Neural cell (in vitro differentiated cells): ENCODE data around the gene SNX14. TPM values are rescaled to one million over a fixed set of nuclear protein-coding genes. Genes with fewer than 3 reads are reported as not detected.

Source experiments
- H2AFZ ChIP-seq: fragments of 200-600, 300-800 bp; sonication (generic), shearing (Covaris generic); 2 replicates; pipeline ENCODE4 v1.6.0; 2014; ENCODE audit warnings: low read depth, mild to moderate bottlenecking, antibody characterized with exemption, low read length, moderate library complexity
- H3F3A ChIP-seq: fragments of 200-600 bp; shearing (Covaris generic); 2 replicates; pipeline ENCODE4 v1.6.1; 2016; ENCODE audit warnings: mild to moderate bottlenecking, moderate library complexity, mixed read lengths, antibody characterized with exemption, low read length; ENCODE audit not compliant: insufficient read depth, poor library complexity, severe bottlenecking
- H3K27ac ChIP-seq: fragments of 200-600, 300-800 bp; sonication (generic), shearing (Covaris generic); 2 replicates; pipeline ENCODE4 v1.5.1; 2014; ENCODE audit warnings: mild to moderate bottlenecking, low read length, moderate library complexity
- H3K27me3 ChIP-seq: fragments of 300-800, 200-600 bp; sonication (generic), shearing (Covaris generic); 2 replicates; pipeline ENCODE4 v1.6.0; 2014; ENCODE audit warnings: mild to moderate bottlenecking, low read depth, low read length, moderate library complexity; ENCODE audit not compliant: insufficient read depth
- H3K36me3 ChIP-seq: fragments of 300-800, 200-600 bp; sonication (generic), shearing (Covaris generic); 2 replicates; pipeline ENCODE4 v1.5.1; 2014; ENCODE audit warnings: mild to moderate bottlenecking, antibody characterized with exemption, low read length, moderate library complexity; ENCODE audit not compliant: insufficient read depth
- H3K4me2 ChIP-seq: fragments of 300-800, 200-600 bp; sonication (generic), shearing (Covaris generic); 2 replicates; pipeline ENCODE4 v1.6.0; 2014; ENCODE audit warnings: mild to moderate bottlenecking, low read length
- H3K4me3 ChIP-seq: fragments of 300-800, 200-600 bp; sonication (generic), shearing (Covaris generic); 2 replicates; pipeline ENCODE4 v1.5.1; 2014; ENCODE audit warnings: mild to moderate bottlenecking, low read length, moderate library complexity
- H3K79me2 ChIP-seq: fragments of 200-600 bp; shearing (Covaris generic); replicated peaks from 2 replicates; pipeline ENCODE4 v1.6.0; 2014; ENCODE audit warnings: mild to moderate bottlenecking, low read length, moderate library complexity; ENCODE audit not compliant: insufficient read depth
- H3K9ac ChIP-seq: fragments of 300-800, 200-600 bp; sonication (generic), shearing (Covaris generic); 2 replicates; pipeline ENCODE4 v1.6.1; 2016; ENCODE audit warnings: mild to moderate bottlenecking, low read length, mixed read lengths
- H3K9me2 ChIP-seq: fragments of 200-600 bp; shearing (Covaris generic); 2 replicates; pipeline ENCODE4 v1.6.1; 2016; ENCODE audit warnings: mild to moderate bottlenecking, low read length, mixed read lengths; ENCODE audit not compliant: insufficient read depth
- H3K9me3 ChIP-seq: fragments of 200-600, 300-800 bp; sonication (generic), shearing (Covaris generic); 2 replicates; pipeline ENCODE4 v1.6.1; 2016; ENCODE audit warnings: mild to moderate bottlenecking, mixed run types, low read length, moderate library complexity, mixed read lengths
- H4K20me1 ChIP-seq: fragments of 200-600 bp; shearing (Covaris generic); 2 replicates; pipeline ENCODE4 v1.6.1; 2016; ENCODE audit warnings: mild to moderate bottlenecking, mixed run types; ENCODE audit not compliant: insufficient read depth
- CTCF ChIP-seq: fragments of 450-650 bp; IDR thresholded peaks from 2 replicates; pipeline ENCODE4 v1.5.1; 2014; ENCODE audit warnings: antibody characterized with exemption, mild to moderate bottlenecking, moderate library complexity; ENCODE audit not compliant: poor library complexity, severe bottlenecking
- EP300 ChIP-seq: fragments of 450-650 bp; conservative IDR thresholded peaks from 2 replicates; pipeline ENCODE4 v1.6.1; 2014; ENCODE audit warnings: antibody characterized with exemption, mild to moderate bottlenecking, moderate library complexity; ENCODE audit not compliant: poor library complexity, severe bottlenecking
- EZH2 ChIP-seq: fragments of 200-600, 300-800 bp; shearing (Covaris generic), sonication (generic); IDR thresholded peaks from 2 replicates; pipeline ENCODE4 v1.6.1; 2014; ENCODE audit warnings: antibody characterized with exemption, low read length, borderline replicate concordance, mild to moderate bottlenecking; ENCODE audit not compliant: insufficient read depth, poor library complexity, severe bottlenecking
- MXI1 ChIP-seq: fragments of 450-650 bp; conservative IDR thresholded peaks from 2 replicates; pipeline ENCODE4 v1.6.1; 2014; ENCODE audit warnings: antibody characterized with exemption, mild to moderate bottlenecking; ENCODE audit not compliant: poor library complexity, severe bottlenecking
- POLR2AphosphoS5 ChIP-seq: IDR thresholded peaks from 2 replicates; pipeline ENCODE4 v1.6.1; 2012
- RAD21 ChIP-seq: fragments of 450-650 bp; conservative IDR thresholded peaks from 2 replicates; pipeline ENCODE4 v1.6.1; 2014; ENCODE audit warnings: antibody characterized with exemption, mild to moderate bottlenecking, moderate library complexity
- REST ChIP-seq: IDR thresholded peaks from 2 replicates; pipeline ENCODE4 v1.6.1; 2012; ENCODE audit warnings: borderline replicate concordance
- SMC3 ChIP-seq: fragments of 450-650 bp; conservative IDR thresholded peaks from 2 replicates; pipeline ENCODE4 v1.6.1; 2014; ENCODE audit warnings: antibody characterized with exemption, mild to moderate bottlenecking, moderate library complexity; ENCODE audit not compliant: poor library complexity
- TAF1 ChIP-seq: IDR thresholded peaks from 2 replicates; pipeline ENCODE4 v1.6.1; 2012; ENCODE audit warnings: low read depth
- polyA plus RNA-seq: library from polyadenylated mRNA; depleted of rRNA; stranded (reverse); fragments of >200 nt; gene quantifications from 2 replicates; pipeline ENCODE4 v1.2.3, GENCODE V29; 2014

The SNX14 gene
- polyA plus RNA-seq, 1 donor from 2014 or later, result 112 TPM

- no peak overlapping the region for H2AFZ ChIP-seq
- no peaks in the 10 kb centered on the region for H3K36me3 ChIP-seq
- H3K27ac ChIP-seq, result no peak overlapping the region
- no peak overlapping the region for H3K4me3 ChIP-seq
- peaks cover 6% of the 10 kb centered on the region for H3K9me3 ChIP-seq
- H3K4me2 ChIP-seq, result no peak overlapping the region
- H3K9ac ChIP-seq, result no peak overlapping the region
- no peak for TF ChIP-seq TAF1
- TF ChIP-seq SMC3, result no peak
- TF ChIP-seq EP300, result no peak
- no peak for TF ChIP-seq REST
- TF ChIP-seq EZH2, result no peak
- TF ChIP-seq MXI1, result no peak
- no peak for TF ChIP-seq CTCF
- no peak for TF ChIP-seq POLR2AphosphoS5
- no peak for TF ChIP-seq RAD21
- H3K27me3 ChIP-seq, result no peaks in the 10 kb centered on the region
- H3K9me2 ChIP-seq, result no peaks in the 10 kb centered on the region
- H3K79me2 ChIP-seq, result peaks cover 8% of the 10 kb centered on the region
- no peaks in the 10 kb centered on the region for H3F3A ChIP-seq
- H4K20me1 ChIP-seq, result no peaks in the 10 kb centered on the region
Measured at GRCh38 chr6:85580878-85581267, 12.8 kb downstream of the SNX14 start.

GRCh38 chr6:85580118-85580877 is 13.4 kb downstream of the SNX14 start:
- Histone ChIP-seq H2AFZ (no peak overlapping the region), H3K4me3 (no peak overlapping the region), H3K27me3 (no peaks in the 10 kb centered on the region), H3K79me2 (peaks cover 7% of the 10 kb centered on the region), H4K20me1 (no peaks in the 10 kb centered on the region), H3K27ac (no peak overlapping the region), H3F3A (no peaks in the 10 kb centered on the region), H3K4me2 (no peak overlapping the region), H3K36me3 (no peaks in the 10 kb centered on the region), H3K9me2 (no peaks in the 10 kb centered on the region), H3K9me3 (peaks cover 6% of the 10 kb centered on the region), H3K9ac (no peak overlapping the region)
- TF ChIP-seq SMC3 (no peak), TAF1 (no peak), RAD21 (no peak), POLR2AphosphoS5 (no peak), EP300 (no peak), MXI1 (no peak), CTCF (no peak), EZH2 (no peak), REST (no peak)
